GM12872 (cell line): Measurements from ENCODE around the gene PTGER2.

Experiments used
- CTCF ChIP-seq: IDR thresholded peaks from 3 replicates; pipeline ENCODE4 v1.5.1; 2011; ENCODE audit warnings: low read depth, mild to moderate bottlenecking, low read length, moderate library complexity; ENCODE audit not compliant: insufficient read depth

PTGER2 gene

GRCh38 chr14:52313903-52314594, at the start of gene PTGER2:
Gene PTGER2, plus strand, starts transcription at chr14:52314312. Its CDS starts 237 bp downstream, at chr14:52314549.
- no peak for TF ChIP-seq CTCF

- no peak for TF ChIP-seq CTCF
Measured at GRCh38 chr14:52265253-52265652, 48.9 kb upstream of the PTGER2 start.

- no peak for TF ChIP-seq CTCF
Measured at GRCh38 chr14:52266179-52266578, 47.9 kb upstream of the PTGER2 start.

- no peak for TF ChIP-seq CTCF
Measured at GRCh38 chr14:52266782-52267181, 47.3 kb upstream of the PTGER2 start.

- no peak for TF ChIP-seq CTCF
Measured at GRCh38 chr14:52267501-52268278, 46.4 kb upstream of the PTGER2 start, which contains the start of gene PTGDR. Gene PTGDR, plus strand, starts transcription at chr14:52267698. Its CDS starts 117 bp downstream, at chr14:52267815.

- TF ChIP-seq CTCF, result no peak
Measured at GRCh38 chr14:52268279-52269061, 45.6 kb upstream of the PTGER2 start.

GRCh38 chr14:52269100-52269499, 45.0 kb upstream of the PTGER2 start:
- no peak for TF ChIP-seq CTCF
